Measurements from ENCODE around the gene GALNT15. TPM values are rescaled to one million over a fixed set of nuclear protein-coding genes. Genes with fewer than 3 reads are reported as not detected.

Gene GALNT15, protein sequence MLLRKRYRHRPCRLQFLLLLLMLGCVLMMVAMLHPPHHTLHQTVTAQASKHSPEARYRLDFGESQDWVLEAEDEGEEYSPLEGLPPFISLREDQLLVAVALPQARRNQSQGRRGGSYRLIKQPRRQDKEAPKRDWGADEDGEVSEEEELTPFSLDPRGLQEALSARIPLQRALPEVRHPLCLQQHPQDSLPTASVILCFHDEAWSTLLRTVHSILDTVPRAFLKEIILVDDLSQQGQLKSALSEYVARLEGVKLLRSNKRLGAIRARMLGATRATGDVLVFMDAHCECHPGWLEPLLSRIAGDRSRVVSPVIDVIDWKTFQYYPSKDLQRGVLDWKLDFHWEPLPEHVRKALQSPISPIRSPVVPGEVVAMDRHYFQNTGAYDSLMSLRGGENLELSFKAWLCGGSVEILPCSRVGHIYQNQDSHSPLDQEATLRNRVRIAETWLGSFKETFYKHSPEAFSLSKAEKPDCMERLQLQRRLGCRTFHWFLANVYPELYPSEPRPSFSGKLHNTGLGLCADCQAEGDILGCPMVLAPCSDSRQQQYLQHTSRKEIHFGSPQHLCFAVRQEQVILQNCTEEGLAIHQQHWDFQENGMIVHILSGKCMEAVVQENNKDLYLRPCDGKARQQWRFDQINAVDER
- total RNA-seq: 8.3 and 9.4 TPM in 2 replicates

DNA sequence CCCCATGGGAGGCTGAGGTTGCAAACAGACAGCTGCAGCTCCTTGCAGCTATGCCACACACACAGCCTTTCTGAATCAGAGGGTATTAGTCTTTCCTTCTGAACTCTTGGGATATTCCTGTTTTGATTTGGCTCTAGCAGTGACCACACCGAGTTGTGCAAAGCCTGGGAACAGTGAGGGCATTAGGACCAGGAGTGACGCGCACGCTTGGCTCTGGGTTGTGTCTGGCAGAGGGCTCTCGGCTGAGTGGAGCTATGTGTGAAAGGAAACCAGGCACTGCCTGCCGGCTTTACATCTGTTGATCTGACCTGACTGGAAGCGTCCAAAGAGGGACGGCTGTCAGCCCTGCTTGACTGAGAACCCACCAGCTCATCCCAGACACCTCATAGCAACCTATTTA is at the start of gene GALNT15:
Gene GALNT15 (plus strand): TSS at position 292 of the 400 bp plus-strand sequence. CDS start 472 bp downstream, outside the sequence.

DNA sequence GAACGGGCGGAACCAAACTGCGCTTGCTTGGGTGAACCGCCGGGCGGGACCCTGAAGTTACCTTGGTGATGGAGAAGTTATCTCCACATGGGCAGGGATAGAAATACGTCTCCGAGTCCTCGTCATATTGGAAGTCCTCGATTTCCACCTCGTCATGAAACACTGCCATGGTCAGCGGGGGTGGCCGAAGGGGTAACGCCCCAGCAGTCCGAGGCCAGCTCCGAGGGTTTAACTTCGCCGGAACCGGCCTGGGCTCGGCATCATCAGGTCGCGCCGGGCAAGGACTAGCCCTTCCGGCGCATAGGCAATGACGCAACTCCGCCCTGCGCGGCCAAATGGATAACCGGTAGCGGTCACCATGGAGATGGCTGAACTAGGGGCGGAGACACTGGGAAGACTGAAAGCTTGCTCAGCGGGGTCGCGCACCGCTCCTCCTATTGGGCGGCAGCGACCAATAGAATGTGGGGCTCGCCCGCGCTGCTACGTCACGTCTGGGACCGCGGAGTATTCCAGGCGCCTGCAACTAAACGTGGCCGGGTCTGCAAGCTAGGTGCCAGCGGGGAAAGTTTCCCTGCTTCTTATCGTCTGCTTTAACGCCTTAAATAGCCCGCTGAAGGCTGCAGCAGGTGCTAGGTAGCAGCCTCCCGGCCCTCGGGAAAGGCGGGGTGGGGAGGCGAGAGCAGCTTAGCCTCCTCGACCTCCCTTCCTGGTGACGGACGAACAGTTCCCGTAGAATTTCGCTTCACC is 90.4 kb downstream of the GALNT15 start, which contains the start of the genes DPH3 and OXNAD1:
Gene DPH3 (minus strand): TSS at position 236 of the 747 bp plus-strand sequence. CDS start 67 bp downstream, at position 169.
Gene OXNAD1 (plus strand): TSS at position 505 of the 747 bp plus-strand sequence. CDS start 5,741 bp downstream, outside the sequence.

Other genes with a start within 250 kb of the GALNT15 start
- gene DPH3, start 90.3 kb downstream of the GALNT15 start, total RNA-seq: 29.5 and 31.8 TPM in 2 replicates
- 7.4 and 9.7 TPM in 2 replicates for gene OXNAD1, start 90.5 kb downstream of the GALNT15 start, total RNA-seq

Data from hair follicle dermal papilla cell (primary cell).